GM21737 (cell line): Measurements from ENCODE around the gene ARHGAP11B.
A peak's percentile ranks its signal among the peaks of the same experiment; 100 is the strongest.
"Not testable (repeated sequence)": the region's sequence is repeated elsewhere in the genome, so short reads cannot be mapped to it uniquely, and the experiment has no call there.

Experiments used
- ATAC-seq: cut with Tn5 transposase; IDR thresholded peaks from one replicate; pipeline ENCODE4 v1.9.1; 2021; ENCODE audit warnings: mild to moderate bottlenecking, moderate library complexity; ENCODE audit not compliant: unreplicated experiment

The ARHGAP11B gene

DNA sequence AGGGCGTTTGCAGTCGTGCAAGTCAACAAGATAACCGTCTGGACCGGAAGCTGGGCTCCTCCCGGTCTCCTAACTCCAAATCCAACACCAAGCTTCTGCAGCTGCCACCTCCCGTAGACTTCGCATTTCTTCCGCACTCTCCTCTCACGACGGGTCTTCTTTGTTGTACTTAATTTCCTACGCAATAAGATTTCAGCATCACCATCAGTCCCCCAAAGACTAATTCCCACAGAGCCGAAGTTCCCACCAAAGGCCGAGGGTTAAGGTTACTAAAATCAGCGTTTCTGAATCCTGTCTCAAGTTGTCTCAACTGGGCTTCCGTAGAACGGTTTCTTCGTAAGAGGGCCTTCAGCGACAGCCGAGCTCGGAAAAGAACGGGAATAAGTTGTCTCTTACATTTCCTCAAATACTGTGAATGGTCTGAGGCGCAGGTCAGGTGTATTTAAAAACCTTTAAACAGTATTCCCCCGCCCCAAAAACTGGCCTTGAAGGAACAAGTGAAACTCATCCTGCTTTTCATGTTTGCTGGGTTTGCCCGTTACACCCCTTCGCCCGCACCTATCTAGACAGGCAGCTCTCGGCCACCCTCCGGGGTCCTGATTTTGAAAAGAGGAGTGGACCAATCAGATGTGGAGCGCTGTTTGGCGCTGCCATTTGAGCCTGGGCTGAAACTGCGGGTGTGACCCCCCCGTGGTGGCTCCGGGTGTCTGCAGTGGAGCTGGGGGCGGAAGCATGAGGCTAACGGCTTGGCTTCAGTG lies at the start of gene ARHGAP11B:
TSS of gene ARHGAP11B (plus strand) at position 693 of the 758 bp plus-strand sequence.
- ATAC-seq: peak; percentile 90

DNA sequence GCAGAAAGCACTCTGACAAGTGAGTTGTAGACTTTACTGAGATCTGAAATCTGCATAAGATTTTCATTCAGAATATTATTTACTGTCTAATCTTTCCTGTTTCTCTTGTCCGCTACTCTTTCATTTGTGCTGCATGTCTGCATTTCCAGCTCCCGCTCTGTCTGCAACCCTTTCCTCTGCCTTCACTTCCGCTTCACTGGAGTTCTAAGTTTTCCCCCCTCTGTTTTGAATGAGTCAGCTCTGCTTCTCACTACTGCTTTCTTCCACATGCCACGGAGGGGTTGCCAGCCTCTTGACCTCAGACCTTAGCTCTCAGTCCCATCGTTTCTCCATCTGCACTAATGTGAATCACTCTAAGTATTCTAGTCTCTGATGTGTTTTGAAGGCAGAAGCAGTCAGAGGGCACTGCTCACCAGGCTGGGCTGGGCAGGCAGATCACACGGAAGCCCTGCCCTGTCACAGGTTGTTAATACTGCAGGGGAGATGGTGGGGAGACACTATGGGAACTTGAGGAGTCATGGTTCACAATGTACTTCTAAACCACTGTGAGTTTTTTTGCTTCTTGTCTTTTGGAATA lies 46.4 kb upstream of the ARHGAP11B start:
- ATAC-seq: not testable (repeated sequence)

DNA sequence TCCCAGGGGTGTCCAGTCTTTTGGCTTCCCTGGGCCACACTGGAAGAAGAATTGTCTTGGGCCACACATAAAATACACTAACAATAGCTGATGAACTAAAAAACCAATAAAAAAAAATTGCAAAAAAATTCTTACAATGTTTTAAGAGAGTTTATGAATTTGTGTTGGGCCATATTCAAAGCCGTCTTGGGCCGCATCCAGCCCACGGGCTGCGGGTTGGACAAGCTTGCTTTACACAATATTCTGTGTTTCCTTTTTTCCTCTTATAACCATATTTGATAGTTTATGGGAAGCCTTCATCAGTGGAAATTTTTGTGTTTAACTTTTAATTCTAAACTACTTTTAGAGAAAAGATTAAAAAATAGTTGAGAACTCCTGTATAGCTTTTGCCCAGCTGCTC lies 45.2 kb upstream of the ARHGAP11B start:
- ATAC-seq: not testable (repeated sequence)

DNA sequence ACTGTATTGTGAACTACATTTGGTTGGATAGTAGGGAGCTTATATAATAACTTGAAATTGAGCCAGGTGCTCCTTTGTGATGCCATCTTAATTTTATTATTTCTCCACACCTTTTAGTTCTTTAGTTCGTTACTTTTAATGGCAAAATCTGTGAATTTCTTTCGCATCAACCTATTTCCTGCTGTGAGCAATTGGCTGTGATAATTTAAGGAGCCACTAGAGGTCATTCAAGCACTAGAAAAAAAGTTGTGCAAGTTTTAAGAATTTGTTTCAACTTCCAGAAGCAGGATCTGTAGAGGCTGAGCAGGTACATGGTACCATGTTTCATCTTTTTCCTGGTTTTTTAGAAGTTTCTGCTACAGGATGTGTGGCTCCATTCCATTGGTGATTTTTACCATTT lies 27.0 kb upstream of the ARHGAP11B start:
- not testable (repeated sequence) for ATAC-seq

DNA sequence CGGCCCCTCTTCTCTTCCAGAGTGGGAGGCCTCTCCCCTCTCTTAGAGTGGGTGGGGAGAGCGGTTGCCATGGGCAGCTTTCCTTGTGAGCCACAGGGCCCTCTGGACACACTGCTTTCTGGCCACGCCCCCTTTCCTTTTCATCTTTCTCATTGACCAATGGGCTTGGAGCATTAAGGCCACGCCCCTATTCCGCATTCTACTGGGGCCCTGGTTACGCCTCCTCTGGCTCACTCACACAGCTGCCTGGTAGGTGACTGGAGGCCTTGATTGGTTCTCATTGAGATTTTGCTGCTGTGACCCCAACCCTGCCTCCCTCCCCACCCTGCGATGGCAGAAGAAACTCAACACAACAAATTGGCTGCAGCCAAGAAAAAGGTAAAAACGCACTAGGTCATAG lies 22.1 kb upstream of the ARHGAP11B start, which contains the start of gene GOLGA8H:
TSS of gene GOLGA8H (plus strand) at position 233 of the 400 bp plus-strand sequence. CDS start at position 331, 98 bp downstream.
- not testable (repeated sequence) for ATAC-seq

DNA sequence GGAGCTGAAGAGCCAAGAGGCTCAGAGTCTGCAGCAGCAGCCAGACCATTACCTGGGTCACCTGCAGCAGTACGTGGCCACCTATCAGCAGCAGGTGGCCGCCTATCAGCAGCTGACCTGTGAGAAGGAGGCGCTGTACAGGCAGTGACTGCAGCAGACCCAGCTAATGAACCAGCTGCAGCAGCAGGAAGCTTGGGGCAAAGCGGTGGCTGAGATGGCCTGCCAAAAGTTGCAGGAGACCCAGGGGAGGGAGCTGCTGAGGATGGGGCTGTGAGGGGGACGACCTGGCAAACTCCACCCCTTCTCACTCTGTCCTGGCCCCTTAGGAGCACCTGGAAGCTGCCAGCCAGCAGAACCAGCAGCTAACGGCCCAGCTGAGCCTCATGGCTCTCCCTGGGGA lies 13.7 kb upstream of the ARHGAP11B start:
- not testable (repeated sequence) for ATAC-seq

DNA sequence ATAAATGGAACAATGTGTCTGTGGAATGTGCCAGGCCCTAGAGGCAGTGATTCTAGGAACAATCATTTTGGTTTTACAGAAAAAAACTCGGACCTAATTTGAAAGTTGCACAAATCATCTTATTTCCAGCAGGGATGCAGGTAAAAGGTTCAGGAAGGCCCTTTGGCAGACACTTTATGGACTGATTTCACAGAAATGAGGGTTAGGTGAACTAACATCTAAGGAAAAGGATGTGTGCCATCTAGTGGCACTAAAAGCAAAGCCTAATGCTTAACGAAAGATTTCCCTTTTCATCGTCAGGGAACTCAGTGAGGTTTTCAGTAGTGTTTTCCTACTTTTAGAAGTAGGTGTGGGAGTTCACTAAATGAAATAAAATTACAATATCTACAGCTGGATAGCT lies 4.6 kb upstream of the ARHGAP11B start:
- not testable (repeated sequence) for ATAC-seq

DNA sequence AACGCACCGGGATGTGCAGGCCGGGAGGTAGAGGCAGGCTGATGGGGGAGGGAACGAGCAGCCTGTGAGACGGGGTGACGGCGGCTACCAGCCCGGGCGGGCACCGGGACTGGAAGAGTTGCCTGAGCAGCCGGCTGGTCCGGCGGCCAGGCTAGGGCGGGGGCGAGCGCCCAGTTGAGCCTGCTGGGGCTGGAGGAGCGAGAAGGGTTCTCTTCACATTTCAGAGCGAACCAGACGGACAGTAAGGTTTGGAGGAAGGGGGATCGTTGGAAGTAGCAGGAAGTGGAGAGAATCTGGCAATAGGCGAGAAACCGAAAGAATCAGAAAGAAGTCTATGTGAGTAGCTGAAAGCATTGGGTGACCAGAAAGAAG lies 252 bp downstream of the ARHGAP11B start:
- ATAC-seq: not testable (repeated sequence)

DNA sequence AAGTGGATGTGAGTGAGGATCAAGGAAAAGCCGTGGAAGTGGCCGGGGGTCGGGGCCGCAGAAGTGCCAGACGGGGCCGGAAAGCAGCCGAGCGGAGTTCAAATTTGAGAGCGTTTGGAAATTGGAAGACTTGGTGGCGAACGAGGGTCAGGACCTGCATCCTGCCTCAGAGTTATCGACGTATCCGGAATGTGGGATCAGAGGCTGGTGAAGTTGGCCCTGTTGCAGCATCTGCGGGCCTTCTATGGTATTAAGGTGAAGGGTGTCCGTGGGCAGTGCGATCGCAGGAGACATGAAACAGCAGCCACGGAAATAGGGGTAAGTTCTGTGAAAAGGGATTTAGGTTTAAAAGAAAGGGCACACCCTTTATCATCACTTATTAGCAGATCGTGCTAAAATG lies 704 bp downstream of the ARHGAP11B start:
- ATAC-seq: not testable (repeated sequence)

DNA sequence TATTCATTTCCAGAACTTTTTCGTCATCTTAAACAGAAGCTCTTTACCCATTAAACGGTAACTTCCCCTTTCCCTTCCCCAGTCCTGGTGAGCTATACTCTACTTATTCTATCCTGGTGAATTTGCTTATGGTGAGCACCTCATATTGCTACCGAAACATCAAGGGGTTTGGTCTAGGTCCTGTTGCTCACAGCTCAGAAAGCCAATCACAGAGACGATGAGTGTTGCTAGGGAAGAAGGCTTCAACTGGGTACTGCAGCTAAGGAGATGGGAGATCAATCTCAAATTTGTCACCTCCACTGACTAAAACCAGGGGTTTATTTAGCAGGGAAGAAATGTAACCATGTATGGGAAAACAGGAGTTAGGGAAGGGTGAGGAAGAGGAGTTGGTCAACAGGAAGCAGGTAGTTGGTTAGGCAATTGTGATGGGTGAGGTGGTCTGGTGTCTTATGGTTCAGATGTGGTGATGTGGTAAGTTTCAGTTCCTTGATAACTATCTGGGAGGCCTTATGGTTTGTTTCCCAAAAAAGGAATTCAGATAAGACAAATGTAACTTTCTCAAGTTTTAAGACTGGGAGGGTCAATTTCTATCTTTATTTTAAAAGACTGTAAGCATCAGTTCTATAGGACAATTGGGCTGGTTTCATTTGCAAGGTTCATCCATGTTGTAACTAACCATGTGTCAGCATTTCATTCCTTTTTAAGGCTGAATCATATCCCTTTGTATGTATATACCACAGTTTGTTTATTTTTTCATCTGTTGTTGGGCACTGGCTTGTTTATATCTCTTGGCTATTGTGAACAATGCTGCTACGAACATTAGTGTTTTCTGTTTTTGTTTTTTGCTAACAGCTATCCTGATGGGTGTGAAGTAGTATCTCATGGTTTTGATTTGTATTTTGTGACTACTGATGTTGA lies 24.3 kb downstream of the ARHGAP11B start:
- ATAC-seq: peak; percentile 83

DNA sequence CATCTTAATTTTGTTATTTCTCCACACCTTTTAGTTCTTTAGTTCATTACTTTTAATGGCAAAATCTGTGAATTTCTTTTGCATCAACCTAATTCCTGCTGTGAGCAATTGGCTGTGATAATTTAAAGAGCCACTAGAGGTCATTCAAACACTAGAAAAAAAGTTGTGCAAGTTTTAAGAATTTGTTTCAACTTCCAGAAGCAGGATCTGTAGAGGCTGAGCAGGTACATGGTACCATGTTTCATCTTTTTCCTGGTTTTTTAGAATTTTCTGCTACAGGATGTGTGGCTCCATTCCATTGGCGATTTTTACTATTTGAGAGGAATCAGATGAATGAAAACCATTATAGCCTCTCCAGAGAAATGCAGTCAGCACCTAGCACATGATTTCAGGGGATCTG lies 35.2 kb downstream of the ARHGAP11B start:
- ATAC-seq: not testable (repeated sequence)

DNA sequence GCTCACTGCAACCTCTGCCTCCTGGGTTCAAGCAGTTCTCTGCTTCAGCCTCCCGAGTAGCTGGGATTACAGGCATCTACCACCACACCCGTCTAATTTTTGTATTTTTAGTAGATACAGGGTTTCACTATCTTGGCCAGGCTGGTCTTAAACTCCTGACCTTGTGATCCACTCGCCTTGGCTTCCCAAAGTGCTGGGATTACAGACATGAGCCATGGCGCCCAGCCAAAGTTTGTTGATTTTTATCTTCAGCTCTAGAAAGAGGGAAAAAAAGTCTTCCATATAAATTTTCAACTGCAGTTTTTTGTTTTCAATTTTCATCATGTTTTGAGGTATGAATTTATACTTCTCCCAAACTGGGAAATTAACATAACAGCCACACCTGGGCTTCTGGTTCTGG lies 43.7 kb downstream of the ARHGAP11B start:
- not testable (repeated sequence) for ATAC-seq

DNA sequence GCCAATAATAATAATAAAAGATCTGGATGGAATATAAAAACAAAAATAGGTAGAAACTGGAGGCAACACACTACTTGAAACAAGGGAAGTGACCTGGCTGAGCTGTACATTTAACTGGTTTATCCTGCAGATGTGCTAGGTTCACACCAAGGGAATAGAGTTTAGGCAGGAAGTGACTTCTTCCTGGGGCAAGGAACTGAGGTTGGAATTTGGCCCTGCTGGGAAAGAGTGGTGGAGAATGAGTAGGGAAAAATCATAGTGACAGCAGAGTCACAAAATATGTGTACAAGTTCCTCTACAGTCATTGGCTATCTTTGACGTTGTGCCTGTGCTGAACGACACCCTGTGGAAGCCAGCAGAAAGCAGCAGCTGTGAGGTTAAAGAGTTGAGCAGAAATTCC lies 44.1 kb downstream of the ARHGAP11B start:
- ATAC-seq: no peak

DNA sequence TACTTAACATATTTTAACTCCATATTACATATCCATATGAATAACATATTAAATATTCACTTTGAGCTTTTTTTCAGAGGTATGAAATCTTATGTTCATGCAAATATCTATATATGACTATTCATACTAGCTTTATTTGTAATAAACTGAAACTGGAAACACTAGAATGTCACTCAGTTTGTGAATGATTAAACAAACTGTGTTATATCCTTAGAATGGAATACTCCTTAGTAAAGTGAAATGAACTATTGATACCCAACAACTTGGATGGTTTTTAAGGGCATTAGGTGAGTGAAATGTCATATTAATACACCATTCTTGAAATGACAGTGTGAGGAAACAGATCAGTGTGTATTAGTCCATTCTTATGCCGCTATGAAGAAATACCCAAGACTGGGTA lies 45.4 kb downstream of the ARHGAP11B start:
- ATAC-seq: no peak

DNA sequence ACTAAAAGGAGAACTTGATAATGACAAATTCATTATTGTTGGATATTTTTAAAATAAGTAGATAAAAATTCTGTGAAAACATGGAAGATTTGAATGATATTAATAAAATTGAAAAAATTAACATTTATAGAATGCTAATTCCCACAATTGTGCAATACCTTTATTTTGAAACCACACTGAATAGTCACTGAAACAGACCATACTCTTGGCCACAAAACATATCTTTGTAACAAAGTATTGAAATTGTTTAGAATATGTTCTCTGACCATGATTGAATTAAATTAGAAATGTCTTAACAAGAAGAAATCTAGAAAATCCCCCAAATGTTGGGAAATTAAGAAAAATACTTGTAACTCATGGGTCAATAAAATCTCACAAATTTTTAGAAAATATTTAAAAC lies 49.2 kb downstream of the ARHGAP11B start:
- ATAC-seq: no peak

DNA sequence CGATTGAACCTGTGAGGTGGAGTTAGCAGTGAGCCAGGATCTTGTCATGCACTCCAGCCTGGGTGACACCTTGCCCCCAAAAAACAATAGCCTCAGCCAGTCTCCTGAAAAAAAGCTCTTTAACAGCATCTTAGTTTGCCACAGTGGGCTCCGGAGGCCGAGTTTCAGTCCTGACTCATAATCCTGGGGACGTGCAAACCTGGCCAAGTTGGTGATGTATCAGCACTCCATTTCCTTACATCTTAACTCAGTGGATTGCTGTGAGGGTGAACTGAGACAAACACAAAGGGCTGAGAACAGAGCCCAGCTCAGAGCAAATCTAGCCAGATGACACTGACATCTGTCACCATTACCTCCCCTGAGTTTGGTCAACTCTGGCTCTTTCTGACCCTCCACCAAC lies 50.0 kb downstream of the ARHGAP11B start:
- ATAC-seq: not testable (repeated sequence)

DNA sequence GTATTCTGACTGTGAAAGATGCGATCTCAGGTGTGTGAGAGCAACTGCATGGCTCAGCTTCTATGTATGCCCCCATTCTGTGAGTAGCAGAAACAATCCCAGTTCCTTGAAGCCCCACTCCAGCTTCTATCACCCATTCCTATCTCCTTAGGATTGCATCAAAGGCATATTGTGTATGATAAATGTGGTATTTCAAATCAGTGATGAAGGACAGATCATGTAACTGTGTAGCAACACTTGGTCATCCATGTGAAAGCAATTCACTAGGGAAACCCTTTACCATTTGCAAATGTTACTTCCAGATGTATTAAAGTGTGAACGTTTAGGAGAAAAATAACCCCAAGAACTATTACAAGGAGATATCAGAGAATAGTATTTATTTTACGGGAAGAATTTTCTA lies 55.1 kb downstream of the ARHGAP11B start:
- ATAC-seq: not testable (repeated sequence)

DNA sequence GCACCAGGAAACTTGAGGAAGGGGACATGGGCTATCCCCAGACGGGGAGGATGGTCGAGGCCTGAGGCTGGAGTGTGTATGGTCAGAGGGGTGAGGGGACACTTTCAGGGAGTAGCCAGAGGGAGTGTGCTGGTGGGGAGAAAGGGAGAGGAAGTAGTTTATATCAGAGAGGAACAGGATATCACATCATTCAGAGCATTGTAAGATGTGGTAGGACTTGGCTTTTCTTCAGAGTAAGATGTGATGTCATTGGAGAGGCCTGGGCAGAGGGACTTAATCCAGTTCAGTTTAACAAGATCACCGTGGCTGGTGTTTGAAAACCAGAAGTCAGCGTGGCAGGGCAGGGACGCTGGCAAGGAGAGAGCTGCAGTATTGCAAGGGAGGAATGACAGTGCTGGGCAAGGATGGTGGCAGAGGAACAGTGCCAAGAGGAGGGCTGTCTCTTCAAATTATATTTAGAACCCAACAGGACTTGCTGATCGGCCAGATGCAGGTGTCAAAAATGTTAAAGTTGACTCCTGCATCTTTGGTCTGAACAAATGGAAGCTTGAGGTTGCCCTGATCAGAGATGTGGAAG lies 59.9 kb downstream of the ARHGAP11B start:
- not testable (repeated sequence) for ATAC-seq

DNA sequence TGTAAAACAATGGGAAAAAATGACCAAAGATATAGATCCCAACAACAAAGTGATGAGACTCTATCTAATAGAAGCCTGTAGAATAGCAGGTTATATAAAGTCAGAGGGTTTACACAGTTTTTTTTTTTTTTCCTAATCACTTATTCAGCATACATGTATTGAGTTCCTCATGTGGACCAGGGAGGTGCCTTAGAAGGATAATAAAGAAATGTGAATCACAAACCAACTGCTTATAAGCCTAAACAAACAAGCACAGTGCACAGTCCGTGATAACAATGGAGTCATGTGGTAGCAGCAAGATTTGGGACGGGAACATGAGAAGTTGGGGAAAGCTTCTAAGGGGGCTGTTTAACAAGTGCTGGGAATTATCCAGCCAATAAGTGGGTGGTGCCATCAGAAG lies 60.7 kb downstream of the ARHGAP11B start:
- ATAC-seq: not testable (repeated sequence)
